RWPE1 (cell line): Measurements from ENCODE around the gene ZNF180.
A peak's percentile ranks its signal among the peaks of the same experiment; 100 is the strongest.
"Not testable (repeated sequence)": the region's sequence is repeated elsewhere in the genome, so short reads cannot be mapped to it uniquely, and the experiment has no call there.

Experiments
- CTCF ChIA-PET: fragments of 350-600 bp; sonication (Branson Sonifier 250); formaldehyde crosslinking; extraction: SDS; loops from one replicate; lab custom pipeline; 2021; lab: Yijun Ruan, JAX
- POLR2A ChIA-PET: fragments of 400-600 bp; formaldehyde crosslinking; extraction: SDS; loops from one replicate; lab custom pipeline; 2020; ENCODE audit warnings: antibody characterized with exemption; ENCODE audit not compliant: low non-redundant PET; lab: Yijun Ruan, JAX
- DNase-seq: peaks from one replicate; pipeline ENCODE4 v3.0.0; 2012; ENCODE audit warnings: low spot score
- H3K27ac ChIP-seq: fragments of 450-650 bp; 2 replicates; pipeline ENCODE4 v1.5.1; 2017
- CTCF ChIP-seq: fragments of 450-650 bp; conservative IDR thresholded peaks from 2 replicates; pipeline ENCODE4 v1.5.1; 2017; ENCODE audit warnings: low read depth, mild to moderate bottlenecking

The ZNF180 gene

GRCh38 chr19:44509478-44509877, 9.2 kb upstream of the ZNF180 start:
- H3K27ac ChIP-seq, result no peak overlapping the region
- DNase-seq, result no peak
- TF ChIP-seq CTCF, result no peak
- POLR2A ChIA-PET, result no interaction called here
- CTCF ChIA-PET, result no interaction called here

DNA sequence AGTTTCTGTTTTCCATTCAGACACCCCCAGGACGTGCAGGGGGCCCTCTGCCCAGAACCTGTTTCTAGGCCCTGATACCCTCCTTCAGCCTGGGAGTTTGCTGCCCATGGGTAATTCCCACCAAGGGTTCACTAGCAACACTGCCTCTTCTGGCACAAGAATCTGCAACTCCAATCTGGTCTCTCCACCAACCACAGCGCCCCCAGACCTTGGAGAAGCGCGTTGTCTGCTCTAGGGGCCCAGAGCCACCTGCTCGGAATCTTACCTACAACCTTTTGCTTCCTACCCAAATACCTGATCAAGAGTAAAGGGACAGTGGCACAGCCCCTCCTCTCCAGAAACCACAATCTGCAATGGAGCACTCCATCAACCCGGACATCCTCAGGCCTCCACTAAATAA, 763 bp downstream of the ZNF180 start:
- ChIA-PET POLR2A (interaction anchor here (0.6 kb wide), 1 partner anchor 287 kb away, joined by 3 read pairs; the partner anchor contains the start of gene ZNF227), CTCF (no interaction called here)
- DNase-seq, result no peak
- TF ChIP-seq CTCF, result no peak
- peak overlapping the region; percentile 86 for H3K27ac ChIP-seq

- ChIA-PET CTCF (no interaction called here), POLR2A (interaction anchor here (0.6 kb wide), 1 partner anchor 116 kb away, joined by 3 read pairs; no protein-coding TSS in a partner anchor)
- no peak for DNase-seq
- TF ChIP-seq CTCF, result no peak
- H3K27ac ChIP-seq, result no peak overlapping the region
Observed at GRCh38 chr19:44498988-44499387, 1.3 kb downstream of the ZNF180 start.

DNA sequence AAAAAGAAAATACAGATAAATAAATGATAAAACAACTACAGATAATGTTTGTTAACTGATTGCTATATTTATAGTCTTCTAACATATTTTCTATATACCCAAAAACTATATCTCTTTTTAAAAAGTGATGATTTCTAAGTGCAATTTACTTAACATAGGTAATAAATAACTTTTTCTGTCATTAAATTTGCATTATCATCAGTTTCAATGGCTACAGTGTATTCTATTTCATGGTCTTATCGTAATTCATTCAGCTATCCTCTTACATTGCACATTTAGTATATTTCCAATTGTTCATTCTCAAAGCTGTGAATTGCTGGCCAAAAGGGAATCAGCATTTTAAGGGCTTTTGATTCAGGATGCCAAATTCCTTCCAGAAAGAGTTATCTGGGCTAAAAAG, 3.6 kb downstream of the ZNF180 start:
- CTCF ChIA-PET, result no interaction called here

DNA sequence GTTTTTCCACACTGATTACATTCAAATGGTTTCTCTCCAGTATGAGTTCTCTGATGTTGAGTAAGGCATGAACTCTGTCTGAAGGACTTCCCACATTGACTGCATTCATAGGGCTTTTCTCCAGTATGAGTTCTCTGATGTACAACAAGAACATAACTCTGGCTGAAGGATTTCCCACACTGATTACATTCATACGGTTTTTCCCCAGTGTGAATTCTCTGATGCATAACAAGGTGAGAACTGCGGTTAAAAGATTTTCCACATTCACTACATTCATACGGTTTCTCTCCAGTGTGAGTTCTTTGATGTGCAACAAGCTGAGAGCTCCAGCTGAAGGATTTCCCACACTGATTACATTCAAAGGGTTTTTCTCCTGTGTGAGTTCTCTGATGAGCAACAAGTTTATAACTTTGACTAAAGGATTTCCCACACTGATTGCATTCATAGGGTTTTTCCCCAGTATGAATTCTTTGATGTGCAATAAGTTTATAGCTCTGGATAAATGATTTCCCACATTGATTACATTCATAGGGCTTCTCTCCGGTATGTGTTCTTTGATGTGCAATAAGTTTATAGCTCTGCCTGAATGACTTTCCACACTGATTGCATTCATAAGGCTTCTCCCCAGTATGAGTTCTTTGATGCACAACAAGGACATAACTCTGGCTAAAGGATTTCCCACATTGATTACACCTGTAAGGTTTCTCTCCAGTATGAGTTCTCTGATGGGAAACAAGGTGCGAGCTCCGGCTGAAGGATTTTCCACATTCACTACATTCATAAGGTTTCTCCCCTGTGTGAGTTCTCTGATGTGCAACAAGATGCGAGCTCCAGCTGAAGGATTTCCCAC, 23.5 kb downstream of the ZNF180 start:
- CTCF ChIA-PET, result no interaction called here

More for the DNA sequence above, 3.6 kb downstream of the ZNF180 start:
- TF ChIP-seq CTCF, result no peak
- POLR2A ChIA-PET, result no interaction called here
- no peak overlapping the region for H3K27ac ChIP-seq
- DNase-seq, result no peak

DNA sequence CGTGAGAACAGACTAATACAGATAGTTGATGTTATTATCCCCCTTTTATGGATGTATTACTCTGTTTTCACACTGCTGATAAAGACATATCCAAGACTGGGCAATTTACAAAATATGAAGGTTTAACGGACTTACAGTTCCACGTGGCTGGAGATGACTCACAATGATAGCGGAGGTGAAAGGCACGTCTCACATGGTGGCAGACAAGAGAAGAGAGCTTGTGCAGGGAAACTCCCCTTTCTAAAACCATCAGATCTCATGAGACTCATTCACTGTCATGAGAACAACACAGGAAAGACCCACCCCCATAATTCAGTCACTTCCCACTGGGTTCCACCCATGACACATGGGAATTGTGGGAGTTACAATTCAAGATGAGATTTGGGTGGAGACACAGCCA, 31.6 kb downstream of the ZNF180 start:
- H3K27ac ChIP-seq, POLR2A ChIA-PET, DNase-seq: not testable (repeated sequence)
- CTCF ChIA-PET, result interaction anchor here (1.1 kb wide), 1 partner anchor 65 kb away, joined by 4 read pairs; no protein-coding TSS in a partner anchor

More for the DNA sequence above, 23.5 kb downstream of the ZNF180 start:
- TF ChIP-seq CTCF, result no peak
- DNase-seq, result no peak
- no peak overlapping the region for H3K27ac ChIP-seq
- POLR2A ChIA-PET, result interaction anchor here (0.5 kb wide), 1 partner anchor 8 kb away, joined by 7 read pairs; no protein-coding TSS in a partner anchor

- POLR2A ChIA-PET, H3K27ac ChIP-seq, DNase-seq, CTCF ChIA-PET: not testable (repeated sequence)
Observed at GRCh38 chr19:44462600-44463286, 37.6 kb downstream of the ZNF180 start.

- CTCF ChIA-PET, H3K27ac ChIP-seq, DNase-seq, POLR2A ChIA-PET: not testable (repeated sequence)
Observed at GRCh38 chr19:44456016-44456415, 44.3 kb downstream of the ZNF180 start.
